ENCODE measurements around the gene SSTR4.

GRCh38 chr20:23022849-23023248 lies 12.3 kb upstream of the SSTR4 start:
- TF ChIP-seq CTCF (IDR thresholded peaks at IDR 0.05; ENCODE audit: insufficient read depth, low read length, poor library complexity, severe bottlenecking) (no peak), EZH2phosphoT487 (conservative IDR thresholded peaks at IDR 0.05; ENCODE audit: low read length) (no peak)

Measured in SU-DHL-6 (cell line).